ENCODE data around the gene LDLRAD3.
"Not testable (repeated sequence)": the region's sequence is repeated elsewhere in the genome, so short reads cannot be mapped to it uniquely, and the experiment has no call there.

Gene LDLRAD3

GRCh38 chr11:36186340-36187175, 242.7 kb downstream of the LDLRAD3 start:
- peak; percentile 67 for DNase-seq

GRCh38 chr11:36187622-36188021, 243.8 kb downstream of the LDLRAD3 start:
- no peak for DNase-seq

DNA sequence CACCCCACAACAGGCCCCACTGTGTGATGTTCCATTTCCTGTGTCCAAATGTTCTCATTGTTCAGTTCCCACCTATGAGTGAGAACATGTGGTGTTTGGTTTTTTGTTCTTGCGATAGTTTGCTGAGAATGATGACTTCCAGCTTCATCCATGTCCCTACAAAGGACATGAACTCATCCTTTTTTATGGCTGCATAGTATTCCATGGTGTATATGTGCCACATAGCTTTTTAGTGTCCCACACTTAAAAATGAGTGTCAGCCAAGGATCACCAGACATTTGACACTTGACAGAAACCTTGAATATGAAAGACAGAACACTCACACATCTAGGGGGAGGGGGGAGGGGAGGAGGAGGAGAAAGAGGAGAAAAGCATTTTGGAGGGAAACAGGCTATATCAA, 245.9 kb downstream of the LDLRAD3 start:
- not testable (repeated sequence) for DNase-seq

- no peak for DNase-seq
These were observed 248.1 kb downstream of the LDLRAD3 start for GRCh38 chr11:36191941-36192340.

DNA sequence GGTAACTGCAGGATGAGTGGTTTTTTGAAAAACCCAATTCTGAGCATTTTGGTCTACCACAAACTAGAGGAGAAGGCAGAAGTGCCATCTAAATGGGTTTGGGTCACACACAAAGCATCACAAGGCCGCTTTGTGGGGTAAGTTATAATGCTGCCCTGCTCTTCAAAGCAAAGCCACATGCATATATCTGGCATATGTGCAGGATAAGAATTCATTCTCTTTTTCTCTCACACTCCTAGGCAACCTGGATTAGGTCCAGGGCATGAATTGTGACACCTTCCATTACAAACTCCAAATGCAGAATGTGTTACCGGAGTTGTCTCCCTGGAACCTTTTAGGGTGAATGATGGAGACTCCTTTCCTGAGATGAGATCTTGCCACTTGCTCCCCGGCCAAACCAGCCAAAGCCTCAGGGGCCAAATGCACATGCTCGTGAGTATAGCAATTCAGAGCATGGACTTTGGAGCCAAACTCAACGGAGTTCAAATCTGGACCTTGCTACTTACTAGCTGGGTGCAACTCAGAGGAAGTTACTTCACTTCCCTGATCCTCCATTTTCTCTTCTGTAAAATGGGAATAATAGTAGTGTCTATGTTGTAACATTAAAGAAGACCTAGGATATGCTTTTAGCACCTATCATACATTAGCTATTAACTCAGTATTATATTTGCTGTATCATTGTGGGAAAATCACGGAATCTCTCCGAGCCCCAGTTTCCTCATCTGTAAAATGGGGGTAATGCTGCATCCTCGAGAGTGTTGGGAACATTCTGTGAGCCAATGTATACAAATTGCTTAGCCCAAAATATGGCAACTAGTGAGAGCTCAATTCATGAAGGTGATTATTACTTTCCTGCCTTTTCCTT, 248.8 kb downstream of the LDLRAD3 start:
- DNase-seq, result no peak

- no peak for DNase-seq
These were observed 249.4 kb downstream of the LDLRAD3 start for GRCh38 chr11:36193290-36193619.

GRCh38 chr11:36193721-36194120, 249.9 kb downstream of the LDLRAD3 start:
- DNase-seq, result no peak

DNA sequence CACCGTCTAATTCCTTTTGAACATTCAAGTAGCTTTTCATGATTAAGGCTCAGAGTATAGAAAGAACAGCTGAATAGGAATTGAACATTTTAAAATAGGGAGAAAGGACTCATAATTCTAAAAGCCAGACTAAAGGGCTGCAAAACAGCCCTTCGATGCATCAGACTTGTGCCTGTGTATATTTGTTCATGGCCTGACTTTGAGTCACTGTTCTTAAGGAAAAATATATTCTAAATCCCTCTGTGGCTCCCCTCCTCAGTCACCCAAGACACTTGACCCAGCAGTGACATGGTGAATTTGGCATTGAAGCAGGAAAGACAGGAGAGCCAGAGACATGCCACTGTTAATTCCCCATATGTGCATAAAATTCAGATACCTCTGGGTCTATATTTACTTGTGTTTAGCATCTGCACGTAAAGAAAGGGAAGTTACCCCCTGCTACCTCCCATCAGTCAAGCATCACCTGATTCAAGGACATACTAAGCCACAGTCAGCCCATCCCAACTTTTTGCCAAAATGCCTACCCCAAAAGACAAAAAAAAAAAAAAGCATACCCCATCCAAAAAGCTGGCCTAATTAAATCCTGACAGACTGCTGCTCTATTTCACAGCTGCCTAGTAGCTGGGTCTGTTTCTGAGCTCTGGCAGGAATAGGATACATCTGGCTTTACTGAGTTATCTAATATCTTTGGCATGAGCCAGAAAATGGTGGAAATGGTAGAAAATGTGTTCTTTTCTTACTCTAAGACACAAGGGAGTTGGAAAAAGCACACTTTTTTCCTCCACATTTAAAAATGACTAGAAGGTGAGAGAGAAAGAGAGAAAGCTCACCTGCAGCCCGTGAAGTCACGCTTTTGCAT, 251.9 kb downstream of the LDLRAD3 start:
- DNase-seq, result no peak

DNA sequence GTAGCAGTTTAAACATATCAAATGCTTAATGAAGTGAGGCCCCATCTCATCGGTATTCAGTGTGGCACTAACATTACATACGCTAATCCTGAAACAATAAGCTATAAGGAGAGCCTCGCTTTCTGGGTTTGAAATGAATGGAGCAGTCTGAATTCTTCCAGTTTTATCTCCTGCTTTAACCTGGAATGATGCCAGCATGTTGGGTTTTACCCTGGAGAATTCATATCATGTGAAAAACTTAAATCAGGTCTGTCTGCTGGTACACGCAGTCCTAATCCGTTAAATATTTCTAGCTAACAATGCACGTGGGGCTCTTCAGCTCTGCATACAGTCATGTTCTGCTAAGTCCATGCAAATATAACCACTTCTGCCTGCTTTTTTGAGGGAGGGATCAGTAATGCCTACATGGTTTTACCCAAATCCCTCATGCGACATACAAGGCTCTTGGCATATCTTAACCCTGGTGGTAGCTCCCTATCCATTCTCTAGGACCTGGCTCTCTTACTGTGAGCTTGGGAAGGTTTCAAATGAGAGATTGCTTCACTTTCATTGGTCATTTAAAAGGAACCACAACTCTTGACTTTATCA, 252.6 kb downstream of the LDLRAD3 start:
- DNase-seq, result no peak

DNA sequence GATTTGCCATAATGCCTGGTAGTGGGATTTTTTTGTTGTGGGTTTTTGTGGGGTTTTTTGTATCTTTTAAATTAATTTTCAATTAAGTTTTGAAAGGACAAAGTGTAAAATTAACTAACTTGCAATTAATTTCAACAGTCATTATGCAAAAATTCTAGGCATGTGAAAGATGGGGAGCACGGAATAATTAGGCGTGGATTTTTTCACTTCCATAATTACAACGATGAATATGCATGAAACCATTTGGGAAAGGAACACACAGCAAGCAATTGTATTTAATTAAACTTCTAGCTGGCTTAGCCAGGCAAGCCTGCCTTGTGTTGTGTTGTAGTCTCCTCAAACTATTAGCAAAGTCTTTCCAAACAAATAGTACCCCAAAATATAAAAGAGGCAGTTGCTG, 257.5 kb downstream of the LDLRAD3 start:
- DNase-seq, result no peak

GRCh38 chr11:36205536-36205935, 261.7 kb downstream of the LDLRAD3 start:
- peak; percentile 64 for DNase-seq

DNA sequence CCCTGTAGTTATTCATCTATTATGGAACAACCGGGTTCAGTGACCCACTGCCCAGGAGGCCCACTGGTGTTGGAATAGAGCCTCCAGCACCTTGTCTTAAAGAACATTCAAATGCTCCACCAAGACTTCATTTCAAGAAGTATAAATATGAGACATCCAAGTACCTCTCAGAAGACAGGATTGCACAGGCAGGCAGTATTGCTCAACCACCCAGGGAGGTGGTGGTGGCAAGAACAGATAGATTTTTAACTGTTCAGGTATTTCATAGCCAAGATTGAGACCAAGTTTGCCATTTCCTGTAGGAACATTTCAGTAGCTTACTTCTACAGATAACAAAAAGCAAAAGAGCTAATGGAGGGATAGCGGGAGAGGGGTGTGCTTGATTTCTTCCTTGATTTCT, 266.7 kb downstream of the LDLRAD3 start:
- no peak for DNase-seq

DNA sequence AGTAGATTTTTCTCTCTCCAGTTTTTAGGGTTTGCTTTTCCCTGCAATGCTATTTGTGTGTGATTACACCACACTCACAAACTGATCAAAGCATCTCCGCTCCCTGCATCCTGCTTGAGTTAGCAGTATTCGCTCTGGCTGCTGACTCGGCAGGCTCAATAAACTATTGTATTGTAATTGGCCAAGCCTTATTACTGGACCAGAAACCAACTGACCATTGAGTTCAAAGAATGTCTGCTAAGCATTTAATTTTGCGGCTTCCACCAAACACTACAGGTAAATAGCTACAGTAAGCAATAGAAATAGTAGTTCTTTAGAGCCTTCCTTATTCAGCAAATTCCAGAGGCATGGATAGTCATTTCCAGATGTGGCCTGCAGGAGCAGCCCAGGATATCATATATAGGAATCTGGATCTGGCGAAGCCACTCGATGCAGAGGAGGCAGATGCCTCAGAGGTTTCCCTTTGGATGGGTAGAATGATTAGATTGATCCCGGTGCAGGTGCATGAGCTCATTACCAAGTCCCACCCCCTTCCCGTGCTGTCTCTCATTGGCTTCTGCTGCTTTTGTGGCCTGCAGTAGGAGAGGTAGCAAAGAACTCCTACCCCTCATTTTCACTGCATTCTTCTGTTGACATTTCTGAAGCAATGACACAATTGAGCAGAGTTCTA, 268.0 kb downstream of the LDLRAD3 start:
- peak; percentile 54 for DNase-seq

DNA sequence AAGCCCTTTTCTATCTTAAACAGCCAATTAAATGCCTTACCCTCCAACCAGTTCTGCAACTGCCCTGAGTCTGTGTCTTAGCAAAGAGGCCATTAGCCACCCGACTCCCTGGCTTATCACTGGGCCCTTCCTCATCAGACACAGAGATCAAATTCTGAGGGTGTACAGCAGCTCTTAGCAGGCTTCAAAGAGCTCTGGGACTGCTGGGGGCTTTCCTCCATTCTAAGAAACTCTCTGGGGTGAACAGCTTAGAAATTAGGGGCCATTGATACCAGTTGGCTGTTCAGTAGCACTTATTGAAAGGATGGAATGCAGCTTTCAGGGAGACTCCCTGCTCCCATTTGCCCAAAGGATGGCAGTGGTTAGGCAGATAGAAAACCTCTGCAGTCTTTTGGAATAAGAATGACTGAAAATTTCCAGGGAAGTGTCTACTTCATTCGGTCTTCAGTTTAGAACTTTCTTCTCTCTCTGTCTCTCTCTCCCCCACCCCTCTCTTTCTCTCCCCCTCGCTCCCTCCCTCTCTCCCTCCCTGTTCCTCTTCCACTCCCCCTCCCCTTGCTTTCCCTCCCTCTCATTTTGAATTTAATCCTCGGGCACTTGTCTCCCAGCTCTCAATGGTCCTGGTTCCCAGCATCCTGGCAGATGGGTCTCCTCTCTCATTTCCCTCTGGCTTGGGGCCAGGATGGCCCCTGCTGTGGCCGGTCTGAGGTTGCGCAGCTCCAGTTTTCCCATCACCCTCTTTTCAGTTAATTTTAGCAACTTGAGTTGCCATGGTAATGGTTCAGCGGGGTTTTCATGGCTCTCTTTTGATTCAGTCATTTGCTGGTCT, 268.9 kb downstream of the LDLRAD3 start:
- DNase-seq, result peak; percentile 67

- DNase-seq, result no peak
These were observed 269.6 kb downstream of the LDLRAD3 start for GRCh38 chr11:36213393-36213840.

GRCh38 chr11:36214480-36214879, 270.6 kb downstream of the LDLRAD3 start:
- DNase-seq, result no peak

DNA sequence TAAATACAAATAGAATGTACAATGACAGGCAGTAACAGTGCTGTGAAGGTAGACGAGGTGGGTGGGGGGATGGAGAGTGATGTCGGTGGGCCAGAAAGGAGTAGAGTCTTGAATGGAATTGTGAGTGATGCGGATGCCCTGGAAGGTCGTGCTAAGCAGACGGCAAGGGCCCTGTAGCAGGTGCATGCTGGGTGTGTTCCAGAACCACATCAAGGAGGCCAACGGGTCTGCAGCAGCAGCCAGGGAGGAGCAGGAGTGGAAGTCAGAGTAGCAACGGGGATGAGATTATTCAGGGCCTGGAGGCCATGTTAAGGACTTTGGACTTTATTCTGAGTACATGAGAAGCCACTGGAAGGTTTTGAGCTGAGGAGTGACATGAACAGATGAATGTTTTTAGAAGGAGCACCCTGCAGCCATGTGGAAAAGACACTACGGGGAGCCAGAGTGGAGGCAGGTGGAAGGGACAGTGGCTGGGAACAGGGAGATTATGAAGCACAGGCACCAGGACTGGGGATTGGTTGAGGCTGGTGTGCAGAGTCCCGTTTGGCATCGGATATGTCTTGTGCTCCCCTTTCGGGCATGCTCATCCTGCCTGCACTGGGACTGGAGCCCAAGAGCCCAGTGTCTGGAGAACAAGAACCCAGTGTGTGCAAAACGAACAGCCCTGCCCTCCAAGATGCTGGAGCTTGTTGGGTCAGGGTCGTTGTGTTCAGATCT, 271.3 kb downstream of the LDLRAD3 start:
- no peak for DNase-seq

DNA sequence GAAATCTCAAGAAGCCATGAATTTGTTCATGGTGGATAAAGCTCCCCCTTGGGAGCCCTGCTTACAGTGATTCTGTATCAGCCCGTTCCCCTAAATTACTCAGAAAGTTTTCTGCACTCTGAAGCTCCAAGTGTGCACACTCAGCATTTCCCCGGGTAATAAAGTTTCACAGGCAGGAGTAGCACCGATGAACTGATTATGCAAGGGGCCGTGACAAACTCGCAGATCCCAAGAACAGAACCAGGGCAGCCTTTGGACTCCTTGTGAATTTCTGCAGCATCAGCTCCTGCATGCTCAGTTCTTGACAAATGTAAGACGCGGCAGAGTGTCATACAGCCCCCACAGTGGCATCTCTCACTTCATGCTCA, 271.8 kb downstream of the LDLRAD3 start:
- DNase-seq, result no peak

DNA sequence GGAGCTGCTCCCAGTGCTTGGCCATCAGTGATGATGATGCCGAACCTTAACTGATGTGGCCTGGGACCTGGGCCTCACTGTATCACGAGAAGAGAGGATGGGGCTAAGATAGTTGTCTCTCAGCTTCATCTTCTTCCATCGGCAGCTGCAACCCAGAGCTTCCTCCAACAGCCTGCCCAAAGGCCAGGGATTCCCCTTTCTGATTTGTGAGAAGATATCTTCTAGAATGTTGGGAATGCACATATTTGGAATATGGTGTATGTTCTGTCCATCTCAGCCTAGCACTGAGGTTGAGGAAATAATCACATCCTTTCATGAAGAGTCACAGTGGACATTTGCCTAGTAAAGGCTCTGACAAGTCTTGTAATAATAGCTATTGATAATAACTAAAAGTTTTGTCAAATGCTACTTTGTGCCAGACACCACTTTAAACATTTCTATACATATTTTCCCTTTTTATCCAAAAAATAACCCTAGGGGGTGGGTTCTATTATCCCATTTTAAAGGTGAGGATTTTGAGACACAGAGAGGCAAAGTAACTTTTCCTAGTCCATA, 272.3 kb downstream of the LDLRAD3 start:
- DNase-seq, result no peak

DNA sequence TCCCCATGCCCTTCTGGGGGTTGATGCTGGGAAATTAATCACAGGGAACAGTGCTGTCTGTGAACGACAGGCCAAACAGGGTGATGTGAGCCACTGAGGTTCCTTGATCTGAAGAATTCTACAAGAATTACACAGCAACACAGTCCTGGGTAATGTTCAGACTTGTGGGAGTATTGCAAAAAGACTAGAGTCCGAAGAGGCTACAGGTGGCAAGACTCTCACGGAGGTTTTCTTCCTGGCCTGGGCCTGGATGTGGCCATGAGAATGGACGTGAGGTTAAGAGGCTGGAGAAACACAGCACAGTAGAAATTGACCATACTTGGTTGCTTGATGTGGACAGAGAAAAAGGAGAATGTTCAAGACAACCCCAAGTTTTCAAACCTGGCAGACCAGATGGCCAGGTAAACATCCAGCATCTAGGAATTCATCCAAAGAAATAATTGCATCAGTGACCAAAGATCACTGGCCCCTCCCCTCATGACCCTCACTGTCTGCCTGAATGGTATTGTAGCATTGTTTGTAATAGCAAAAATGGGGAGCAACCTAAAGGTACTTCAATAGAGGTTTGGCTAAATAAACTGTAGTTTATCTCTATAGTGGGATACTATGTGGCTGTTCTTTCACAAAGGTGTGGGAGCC, 274.5 kb downstream of the LDLRAD3 start:
- DNase-seq, result no peak
